ENCODE data around the gene TMEM92. TPM values are rescaled to one million over a fixed set of nuclear protein-coding genes. Genes with fewer than 3 reads are reported as not detected.

Gene TMEM92
- total and polyA plus RNA-seq, 10 of the 15 experiments (the other 5 are each of a cell fraction or from before 2014, with no cell fraction given): 0.11 to 1.2 (median 0.32) TPM

DNA sequence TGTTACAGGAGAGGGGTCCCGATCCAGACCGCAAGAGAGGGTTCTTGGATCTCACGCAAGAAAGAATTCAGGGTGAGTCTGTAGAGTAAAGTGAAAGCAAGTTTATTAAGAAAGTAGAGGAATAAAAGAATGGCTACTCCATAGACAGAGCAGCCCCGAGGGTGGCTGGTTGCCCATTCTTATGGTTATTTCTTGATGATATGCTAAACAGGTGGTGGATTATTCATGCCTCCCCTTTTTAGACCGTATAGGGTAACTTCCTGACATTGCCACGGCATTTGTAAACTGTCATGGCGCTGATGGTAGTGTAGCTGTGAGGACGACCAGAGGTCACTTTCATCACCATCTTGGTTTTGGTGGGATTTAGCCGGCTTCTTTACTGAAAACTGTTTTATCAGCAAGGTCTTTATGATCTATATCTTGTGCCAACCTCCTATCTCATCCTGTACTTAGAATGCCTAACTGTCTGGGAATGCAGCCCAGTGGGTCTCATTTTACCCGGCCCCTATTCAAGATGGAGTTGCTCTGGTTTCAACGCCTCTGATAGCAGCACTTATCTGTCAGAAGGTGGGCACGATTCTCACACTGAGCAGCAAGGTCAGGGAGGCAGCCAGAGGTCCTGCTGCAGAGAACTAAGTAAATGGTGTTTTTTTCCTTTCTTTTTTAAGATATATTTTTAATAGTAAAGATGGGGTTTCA, 45.2 kb downstream of the TMEM92 start:
- Histone ChIP-seq H3K36me3 (ENCODE audit: control insufficient read depth in 2 of 2, insufficient read depth in 2 of 2, low read length in 1 of 2) (no peaks in the 10 kb centered on the region), H3K4me2 (ENCODE audit: control insufficient read depth, insufficient read depth) (no peak overlapping the region), H4K20me1 (ENCODE audit: control insufficient read depth, insufficient read depth) (no peaks in the 10 kb centered on the region), H3K27me3 (replicated peaks in 1 of 2; ENCODE audit: control insufficient read depth in 2 of 2, insufficient read depth in 2 of 2, low read length in 1 of 2) (no peaks in the 10 kb centered on the region), H3K27ac (ENCODE audit: control insufficient read depth, insufficient read depth) (no peak overlapping the region), H3K4me1 (ENCODE audit: control insufficient read depth, insufficient read depth, low read length) (peaks cover 4% of the 10 kb centered on the region; the same call in 1 of the 2 replicates), H3K79me2 (ENCODE audit: control insufficient read depth, insufficient read depth, low read length) (no peaks in the 10 kb centered on the region), H3K4me3 (no peak overlapping the region), H3K9me3 (replicated peaks; ENCODE audit: control insufficient read depth, insufficient read depth, low read length) (no peaks in the 10 kb centered on the region; the same call in 2 of the 3 replicates), H2AFZ (ENCODE audit: control insufficient read depth, low read depth, low read length) (no peak overlapping the region), H3K9ac (ENCODE audit: control insufficient read depth, insufficient read depth, low read length) (no peak overlapping the region)
- in situ Hi-C loops (cut with MboI) (no loop called here), intact Hi-C loops (cut with micrococcal nuclease; ENCODE audit: unreplicated experiment) (no loop called here)
- DNase-seq (ENCODE audit: low read depth, low spot score): no peak
- CTCF ChIA-PET: interaction anchor here (2.0 to 4.3 kb wide), 4 partner anchors 11 to 22 kb away, joined by 5 to 23 read pairs (median 8); no protein-coding TSS in a partner anchor
- FAIRE-seq: no peak
- RAD21 ChIA-PET (ENCODE audit: unreplicated experiment): interaction anchor here (0.6 to 2.0 kb wide), 3 partner anchors 10 to 165 kb away, joined by 3 to 5 read pairs (median 5); no protein-coding TSS in a partner anchor
- POLR2A ChIA-PET: no interaction called here
- SMC1A ChIA-PET (ENCODE audit: uncharacterized antibody, unreplicated experiment): interaction anchor here (0.9 to 1.3 kb wide), 3 partner anchors 8 to 15 kb away, joined by 3 to 5 read pairs (median 3); no protein-coding TSS in a partner anchor
- WGBS (ENCODE audit: insufficient coverage, insufficient replicate concordance, low lambda C conversion rate, missing lambda C conversion rate): 53% methylated on average over 12 of the region's 12 CpGs
- ATAC-seq: no peak
- BruUV-seq (replicated peaks): no TSS peak
- TF ChIP-seq SIX5 (IDR thresholded peaks at IDR 0.05; ENCODE audit: low read depth, low read length, severe bottlenecking) (no peak), SIN3A (IDR thresholded peaks at IDR 0.05; ENCODE audit: low read depth, low read length) (no peak), RBBP5 (conservative IDR thresholded peaks at IDR 0.05) (no peak), NFYA (IDR thresholded peaks at IDR 0.05; ENCODE audit: borderline replicate concordance, low read depth, low read length) (no peak), RCOR1 (conservative IDR thresholded peaks at IDR 0.05; ENCODE audit: low read depth, low read length) (no peak), FOXK2 (IDR thresholded peaks at IDR 0.05) (no peak), SMARCA5 (IDR thresholded peaks at IDR 0.05) (no peak), IKZF1 (conservative IDR thresholded peaks at IDR 0.05) (no peak), SMAD5 (IDR thresholded peaks at IDR 0.05; ENCODE audit: low read depth) (no peak), SREBF2 (IDR thresholded peaks at IDR 0.05; ENCODE audit: low read length) (no peak)
- TF ChIP-seq, protein P1, sequence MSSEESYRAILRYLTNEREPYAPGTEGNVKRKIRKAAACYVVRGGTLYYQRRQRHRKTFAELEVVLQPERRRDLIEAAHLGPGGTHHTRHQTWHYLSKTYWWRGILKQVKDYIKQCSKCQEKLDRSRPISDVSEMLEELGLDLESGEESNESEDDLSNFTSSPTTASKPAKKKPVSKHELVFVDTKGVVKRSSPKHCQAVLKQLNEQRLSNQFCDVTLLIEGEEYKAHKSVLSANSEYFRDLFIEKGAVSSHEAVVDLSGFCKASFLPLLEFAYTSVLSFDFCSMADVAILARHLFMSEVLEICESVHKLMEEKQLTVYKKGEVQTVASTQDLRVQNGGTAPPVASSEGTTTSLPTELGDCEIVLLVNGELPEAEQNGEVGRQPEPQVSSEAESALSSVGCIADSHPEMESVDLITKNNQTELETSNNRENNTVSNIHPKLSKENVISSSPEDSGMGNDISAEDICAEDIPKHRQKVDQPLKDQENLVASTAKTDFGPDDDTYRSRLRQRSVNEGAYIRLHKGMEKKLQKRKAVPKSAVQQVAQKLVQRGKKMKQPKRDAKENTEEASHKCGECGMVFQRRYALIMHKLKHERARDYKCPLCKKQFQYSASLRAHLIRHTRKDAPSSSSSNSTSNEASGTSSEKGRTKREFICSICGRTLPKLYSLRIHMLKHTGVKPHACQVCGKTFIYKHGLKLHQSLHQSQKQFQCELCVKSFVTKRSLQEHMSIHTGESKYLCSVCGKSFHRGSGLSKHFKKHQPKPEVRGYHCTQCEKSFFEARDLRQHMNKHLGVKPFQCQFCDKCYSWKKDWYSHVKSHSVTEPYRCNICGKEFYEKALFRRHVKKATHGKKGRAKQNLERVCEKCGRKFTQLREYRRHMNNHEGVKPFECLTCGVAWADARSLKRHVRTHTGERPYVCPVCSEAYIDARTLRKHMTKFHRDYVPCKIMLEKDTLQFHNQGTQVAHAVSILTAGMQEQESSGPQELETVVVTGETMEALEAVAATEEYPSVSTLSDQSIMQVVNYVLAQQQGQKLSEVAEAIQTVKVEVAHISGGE (CRISPR knock-in tag; IDR thresholded peaks at IDR 0.05): no peak
- TF ChIP-seq, protein P2, sequence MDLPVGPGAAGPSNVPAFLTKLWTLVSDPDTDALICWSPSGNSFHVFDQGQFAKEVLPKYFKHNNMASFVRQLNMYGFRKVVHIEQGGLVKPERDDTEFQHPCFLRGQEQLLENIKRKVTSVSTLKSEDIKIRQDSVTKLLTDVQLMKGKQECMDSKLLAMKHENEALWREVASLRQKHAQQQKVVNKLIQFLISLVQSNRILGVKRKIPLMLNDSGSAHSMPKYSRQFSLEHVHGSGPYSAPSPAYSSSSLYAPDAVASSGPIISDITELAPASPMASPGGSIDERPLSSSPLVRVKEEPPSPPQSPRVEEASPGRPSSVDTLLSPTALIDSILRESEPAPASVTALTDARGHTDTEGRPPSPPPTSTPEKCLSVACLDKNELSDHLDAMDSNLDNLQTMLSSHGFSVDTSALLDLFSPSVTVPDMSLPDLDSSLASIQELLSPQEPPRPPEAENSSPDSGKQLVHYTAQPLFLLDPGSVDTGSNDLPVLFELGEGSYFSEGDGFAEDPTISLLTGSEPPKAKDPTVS (IDR thresholded peaks at IDR 0.05; ENCODE audit: low read depth, low read length): no peak
- TF ChIP-seq, protein P3, sequence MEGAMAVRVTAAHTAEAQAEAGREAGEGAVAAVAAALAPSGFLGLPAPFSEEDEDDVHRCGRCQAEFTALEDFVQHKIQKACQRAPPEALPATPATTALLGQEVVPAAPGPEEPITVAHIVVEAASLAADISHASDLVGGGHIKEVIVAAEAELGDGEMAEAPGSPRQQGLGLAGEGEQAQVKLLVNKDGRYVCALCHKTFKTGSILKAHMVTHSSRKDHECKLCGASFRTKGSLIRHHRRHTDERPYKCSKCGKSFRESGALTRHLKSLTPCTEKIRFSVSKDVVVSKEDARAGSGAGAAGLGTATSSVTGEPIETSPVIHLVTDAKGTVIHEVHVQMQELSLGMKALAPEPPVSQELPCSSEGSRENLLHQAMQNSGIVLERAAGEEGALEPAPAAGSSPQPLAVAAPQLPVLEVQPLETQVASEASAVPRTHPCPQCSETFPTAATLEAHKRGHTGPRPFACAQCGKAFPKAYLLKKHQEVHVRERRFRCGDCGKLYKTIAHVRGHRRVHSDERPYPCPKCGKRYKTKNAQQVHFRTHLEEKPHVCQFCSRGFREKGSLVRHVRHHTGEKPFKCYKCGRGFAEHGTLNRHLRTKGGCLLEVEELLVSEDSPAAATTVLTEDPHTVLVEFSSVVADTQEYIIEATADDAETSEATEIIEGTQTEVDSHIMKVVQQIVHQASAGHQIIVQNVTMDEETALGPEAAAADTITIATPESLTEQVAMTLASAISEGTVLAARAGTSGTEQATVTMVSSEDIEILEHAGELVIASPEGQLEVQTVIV (IDR thresholded peaks at IDR 0.05; ENCODE audit: borderline replicate concordance, partially characterized antibody): no peak
- TF ChIP-seq, protein P4, sequence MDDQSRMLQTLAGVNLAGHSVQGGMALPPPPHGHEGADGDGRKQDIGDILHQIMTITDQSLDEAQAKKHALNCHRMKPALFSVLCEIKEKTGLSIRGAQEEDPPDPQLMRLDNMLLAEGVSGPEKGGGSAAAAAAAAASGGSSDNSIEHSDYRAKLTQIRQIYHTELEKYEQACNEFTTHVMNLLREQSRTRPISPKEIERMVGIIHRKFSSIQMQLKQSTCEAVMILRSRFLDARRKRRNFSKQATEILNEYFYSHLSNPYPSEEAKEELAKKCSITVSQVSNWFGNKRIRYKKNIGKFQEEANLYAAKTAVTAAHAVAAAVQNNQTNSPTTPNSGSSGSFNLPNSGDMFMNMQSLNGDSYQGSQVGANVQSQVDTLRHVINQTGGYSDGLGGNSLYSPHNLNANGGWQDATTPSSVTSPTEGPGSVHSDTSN (IDR thresholded peaks at IDR 0.05; ENCODE audit: insufficient replicate concordance, low read depth, low read length): no peak

All from GM12878 (cell line).